Pancreas (tissue), 10 donors: ENCODE data around the gene SPARC. TPM values are rescaled to one million over a fixed set of nuclear protein-coding genes. Genes with fewer than 3 reads are reported as not detected.

ENCODE experiments used
- ATAC-seq, 4 donors: fragments of 200-7000 bp; cut with Tn5 transposase; one replicate each; pipeline versions ENCODE4 v1.8.0 to v1.9.1; 2020; ENCODE audit warnings: mild to moderate bottlenecking in 4 of 4, moderate library complexity in 4 of 4
- DNase-seq, 6 donors: peaks; one replicate each; pipeline ENCODE4 v3.0.0-alpha.2; 2020
- FAIRE-seq: peaks from 2 replicates; lab custom pipeline; 2012; peaks lifted over from hg19 to GRCh38; lab: Jason Lieb, UNC
- H3K27ac ChIP-seq, 4 donors: fragments of 200-600 bp; sonication (generic); 1 replicate in 3 of 4; 2 replicates in 1 of 4; pipeline versions ENCODE4 v1.5.0 to v1.8.0; 2020
- H3K27me3 ChIP-seq, 4 donors: fragments of 200-600 bp; one replicate each; pipeline ENCODE4 v1.8.0; 2021
- H3K36me3 ChIP-seq, 3 donors: fragments of 200-600 bp; sonication (generic) in 1 of 3; one replicate each; pipeline versions ENCODE4 v1.5.0 to v1.8.0; 2020 to 2021
- H3K4me1 ChIP-seq, 3 donors: fragments of 200-600 bp; one replicate each; pipeline ENCODE4 v1.8.0; 2021
- H3K4me3 ChIP-seq, 4 donors: fragments of 200-600 bp; sonication (generic) in 2 of 4; one replicate each; pipeline versions ENCODE4 v1.5.0 to v1.8.0; 2020 to 2021
- H3K9me3 ChIP-seq, 4 donors: fragments of 200-600 bp; one replicate each; pipeline ENCODE4 v1.8.0; 2021
- WGBS, 2 donors: extraction: QIAGEN DNeasy Blood & Tissue Kit; methylation state at CpG; one replicate each; pipeline ENCODE4 v1.1.7; 2013; 5-methylcytosine and 5-hydroxymethylcytosine counted together
- intact Hi-C, 3 donors: fragments of 100-400 bp; cut with DNase I; formaldehyde crosslinking; loops; one replicate each; pipeline versions ENCODE4 v1.11.1 to v1.14.2; 2022
- polyA plus RNA-seq, 2 donors: library from polyadenylated mRNA; stranded (reverse); fragments of 200-250 nt; gene quantifications; one replicate each; pipeline ENCODE4 v1.2.3, GENCODE V29; 2013
- total RNA-seq, 6 donors: library from RNA; stranded (reverse); fragmentation: NEBNext Ultra II Directional in 4 of 6; extraction: Animal tissue kit (Norgen Biotek cat#: 25700) in 4 of 6; gene quantifications; one replicate each; pipeline versions ENCODE4 v1.2.1 to v1.2.4, GENCODE V29; 2021 to 2023
- TF ChIP-seq, protein P1 (sequence below), 4 donors: fragments of 200-600 bp; sonication (generic) in 3 of 4; IDR thresholded peaks; one replicate each; pipeline versions ENCODE4 v1.5.0 to v1.8.0; 2021; ENCODE audit warnings: antibody characterized with exemption in 4 of 4
- donor health status: healthy with polysubstance abuse.
- donor health status: DM: no; HTN: no; CAD: no; lungs with moderate emphysema.
- donor health status: DM: no; HTN: no; CAD: no.
- donor health status: control.
- donor health status: control.
- donor health status: Bipolar disorder and iron deficiency.
- donor health status: DM: yes; HTN: yes; CAD: no.
- donor health status: DM: no; HTN: no; CAD: no.
- donor health status: DM: no; HTN: no; CAD: no.
- donor health status: DM: yes; HTN: yes; CAD: no.

SPARC gene
- total and polyA plus RNA-seq, 8 donors = 27.2 to 608 (median 60.7) TPM

GRCh38 chr5:151721087-151721646 lies 34.5 kb upstream of the SPARC start:
- WGBS, 2 donors = 82 to 84% methylated on average over 3 of the region's 3 CpGs
- no peaks in the 10 kb centered on the region for H3K9me3 ChIP-seq
- FAIRE-seq (no peak), DNase-seq (no peak), ATAC-seq (no peak)
- H3K4me3 ChIP-seq = no peak overlapping the region
- H3K27me3 ChIP-seq = no peaks in the 10 kb centered on the region
- intact Hi-C loops = no loop called here
- no peaks in the 10 kb centered on the region for H3K36me3 ChIP-seq
- H3K27ac ChIP-seq = no peak overlapping the region
- TF ChIP-seq, protein P1, sequence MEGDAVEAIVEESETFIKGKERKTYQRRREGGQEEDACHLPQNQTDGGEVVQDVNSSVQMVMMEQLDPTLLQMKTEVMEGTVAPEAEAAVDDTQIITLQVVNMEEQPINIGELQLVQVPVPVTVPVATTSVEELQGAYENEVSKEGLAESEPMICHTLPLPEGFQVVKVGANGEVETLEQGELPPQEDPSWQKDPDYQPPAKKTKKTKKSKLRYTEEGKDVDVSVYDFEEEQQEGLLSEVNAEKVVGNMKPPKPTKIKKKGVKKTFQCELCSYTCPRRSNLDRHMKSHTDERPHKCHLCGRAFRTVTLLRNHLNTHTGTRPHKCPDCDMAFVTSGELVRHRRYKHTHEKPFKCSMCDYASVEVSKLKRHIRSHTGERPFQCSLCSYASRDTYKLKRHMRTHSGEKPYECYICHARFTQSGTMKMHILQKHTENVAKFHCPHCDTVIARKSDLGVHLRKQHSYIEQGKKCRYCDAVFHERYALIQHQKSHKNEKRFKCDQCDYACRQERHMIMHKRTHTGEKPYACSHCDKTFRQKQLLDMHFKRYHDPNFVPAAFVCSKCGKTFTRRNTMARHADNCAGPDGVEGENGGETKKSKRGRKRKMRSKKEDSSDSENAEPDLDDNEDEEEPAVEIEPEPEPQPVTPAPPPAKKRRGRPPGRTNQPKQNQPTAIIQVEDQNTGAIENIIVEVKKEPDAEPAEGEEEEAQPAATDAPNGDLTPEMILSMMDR (IDR thresholded peaks at IDR 0.05) = no peak
- H3K4me1 ChIP-seq = no peaks in the 10 kb centered on the region

GRCh38 chr5:151720215-151720614 lies 33.5 kb upstream of the SPARC start:
- no peak for DNase-seq
- no peaks in the 10 kb centered on the region for H3K36me3 ChIP-seq
- H3K4me1 ChIP-seq = no peaks in the 10 kb centered on the region
- FAIRE-seq = no peak
- no peak overlapping the region for H3K27ac ChIP-seq
- TF ChIP-seq, protein P1 (IDR thresholded peaks at IDR 0.05) = no peak
- intact Hi-C loops = no loop called here
- WGBS, 2 donors = 63 to 73% methylated on average over 2 of the region's 2 CpGs
- no peak for ATAC-seq
- H3K4me3 ChIP-seq = no peak overlapping the region
- H3K27me3 ChIP-seq = no peaks in the 10 kb centered on the region
- H3K9me3 ChIP-seq = no peaks in the 10 kb centered on the region

- no peak overlapping the region for H3K27ac ChIP-seq
- no peaks in the 10 kb centered on the region for H3K4me1 ChIP-seq
- peak in 2 of 4 donors; percentile 46 to 66 for ATAC-seq
- H3K4me3 ChIP-seq = no peak overlapping the region
- no peaks in the 10 kb centered on the region for H3K9me3 ChIP-seq
- no peak for FAIRE-seq
- TF ChIP-seq, protein P1 (IDR thresholded peaks at IDR 0.05) = peak in 1 of 4 donors; percentile 23
- no peaks in the 10 kb centered on the region for H3K36me3 ChIP-seq
- H3K27me3 ChIP-seq = no peaks in the 10 kb centered on the region
- intact Hi-C loops = no loop called here
- DNase-seq = no peak
- WGBS, 2 donors = 84 to 91% methylated on average over 6 of the region's 6 CpGs
Measured at GRCh38 chr5:151719228-151720000, 32.7 kb upstream of the SPARC start.

- Histone ChIP-seq H3K36me3 (no peaks in the 10 kb centered on the region), H3K27me3 (no peaks in the 10 kb centered on the region), H3K4me1 (no peaks in the 10 kb centered on the region), H3K4me3 (no peak overlapping the region), H3K9me3 (no peaks in the 10 kb centered on the region), H3K27ac (no peak overlapping the region)
- DNase-seq (no peak), ATAC-seq (peak in 3 of 4 donors; percentile 39 to 67 (median 54)), FAIRE-seq (no peak)
- TF ChIP-seq, protein P1 (IDR thresholded peaks at IDR 0.05) = no peak
- intact Hi-C loops = no loop called here
- 55 to 67% methylated on average over 3 of the region's 3 CpGs for WGBS, 2 donors
Measured at GRCh38 chr5:151718646-151719045, 31.9 kb upstream of the SPARC start.

GRCh38 chr5:151718153-151718552 lies 31.4 kb upstream of the SPARC start:
- TF ChIP-seq, protein P1 (IDR thresholded peaks at IDR 0.05) = no peak
- Histone ChIP-seq H3K4me1 (no peaks in the 10 kb centered on the region), H3K27me3 (no peaks in the 10 kb centered on the region), H3K27ac (no peak overlapping the region), H3K4me3 (no peak overlapping the region), H3K9me3 (no peaks in the 10 kb centered on the region), H3K36me3 (no peaks in the 10 kb centered on the region)
- WGBS, 2 donors = 54 to 63% methylated on average over 2 of the region's 2 CpGs
- FAIRE-seq (no peak), ATAC-seq (no peak), DNase-seq (no peak)
- intact Hi-C loops = no loop called here
